Stimulated activated CD8-positive, alpha-beta memory T cell treated with anti-CD3 and anti-CD28 coated beads, Interleukin-4, amount 100 ng/mL, for 1 hour (primary cell): ENCODE measurements around the gene MYH6.

Experiments
- DNase-seq, 2 donors: peaks; one replicate each; pipeline ENCODE4 v3.0.0-alpha.2; 2020; ENCODE audit warnings: low read depth in 2 of 2, low spot score in 1 of 2

Gene MYH6

DNA sequence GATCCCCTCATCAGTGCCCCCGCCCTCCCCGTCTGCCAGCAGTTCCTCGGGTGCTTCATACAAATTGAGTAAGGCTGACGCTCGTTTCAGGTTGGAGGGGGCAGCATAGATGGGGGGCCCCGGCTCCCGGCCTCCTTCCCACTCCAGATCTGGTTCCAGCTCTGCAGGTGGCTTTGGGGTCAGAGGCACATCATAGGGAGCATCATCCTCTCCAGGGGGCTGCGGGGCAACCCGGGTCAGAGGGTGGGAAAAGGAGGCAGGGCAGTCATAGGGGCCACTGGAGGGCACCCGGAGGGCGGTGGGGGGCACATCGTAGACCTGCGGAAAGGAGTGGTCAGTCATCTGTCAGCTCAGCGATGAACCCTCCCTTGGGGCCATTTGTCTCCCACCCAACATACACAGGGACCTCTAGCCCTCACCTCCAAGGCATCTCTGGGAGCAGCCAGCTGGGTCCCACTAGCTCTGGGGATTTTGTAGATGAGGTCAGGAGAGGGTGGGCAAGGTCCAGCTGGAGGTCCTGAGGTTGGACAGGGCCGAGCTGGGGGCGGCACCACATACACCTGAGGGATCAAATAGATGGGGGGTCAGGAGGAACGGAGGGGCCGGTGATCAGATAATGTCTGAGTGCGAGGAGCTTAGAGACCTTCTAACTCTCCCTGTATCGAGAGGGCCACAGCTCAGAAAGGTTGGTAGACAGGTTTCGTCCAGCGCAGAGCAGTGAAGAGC, 48.2 kb downstream of the MYH6 start:
- DNase-seq, result no peak

DNA sequence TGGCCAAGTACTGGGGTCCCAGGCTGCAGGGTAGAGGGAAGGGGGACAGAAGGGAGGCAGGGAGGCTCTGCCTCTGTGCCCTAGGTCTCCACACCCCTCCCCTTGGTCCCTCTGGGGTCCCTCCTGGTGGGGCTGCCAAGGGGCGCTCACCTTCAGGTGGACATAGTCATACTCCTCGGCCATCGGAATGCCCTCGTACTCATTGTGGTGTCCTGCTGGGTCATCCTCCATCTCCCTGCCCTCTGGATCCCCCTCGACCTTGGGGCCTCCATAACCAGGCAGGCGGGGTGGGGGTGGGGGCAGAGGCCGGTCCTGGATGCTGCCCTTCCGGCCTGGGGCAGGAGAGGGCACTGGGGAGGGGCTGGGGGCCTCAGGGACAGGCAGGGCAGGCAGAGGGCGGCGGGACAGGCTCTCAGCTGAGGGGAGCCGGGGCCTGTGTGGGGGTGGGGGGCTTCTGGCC, 48.9 kb downstream of the MYH6 start:
- no peak for DNase-seq

DNA sequence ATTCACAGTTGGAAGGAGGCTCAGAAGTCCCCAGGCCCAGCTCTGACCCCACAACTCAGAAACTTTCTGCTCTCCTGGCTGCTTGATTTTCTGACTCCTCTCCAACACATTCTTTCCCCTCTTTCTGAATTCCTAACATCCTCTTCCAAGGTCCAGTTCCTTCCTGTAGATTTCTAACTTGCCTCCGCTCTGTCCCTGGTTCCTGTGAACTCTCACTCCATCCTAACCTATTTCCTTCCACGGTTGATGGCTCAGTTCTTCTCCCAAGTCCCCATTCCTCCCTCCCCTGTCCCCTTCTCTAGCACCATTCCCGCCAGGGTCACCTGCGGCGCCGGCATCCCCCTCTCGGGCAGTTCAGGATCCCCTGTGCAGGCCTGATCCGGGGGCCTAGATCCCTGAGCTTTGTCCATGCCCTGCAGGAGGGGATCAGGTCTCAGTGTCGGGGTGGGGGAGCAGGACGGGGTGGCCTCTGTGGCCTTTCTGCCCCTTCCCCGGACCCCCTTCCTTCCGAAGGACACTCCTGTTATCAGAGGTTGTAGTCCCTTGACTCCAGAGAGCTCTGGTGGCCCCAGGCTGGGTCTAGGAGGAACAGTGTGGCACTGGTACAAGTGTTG, 49.4 kb downstream of the MYH6 start:
- DNase-seq, result no peak

DNA sequence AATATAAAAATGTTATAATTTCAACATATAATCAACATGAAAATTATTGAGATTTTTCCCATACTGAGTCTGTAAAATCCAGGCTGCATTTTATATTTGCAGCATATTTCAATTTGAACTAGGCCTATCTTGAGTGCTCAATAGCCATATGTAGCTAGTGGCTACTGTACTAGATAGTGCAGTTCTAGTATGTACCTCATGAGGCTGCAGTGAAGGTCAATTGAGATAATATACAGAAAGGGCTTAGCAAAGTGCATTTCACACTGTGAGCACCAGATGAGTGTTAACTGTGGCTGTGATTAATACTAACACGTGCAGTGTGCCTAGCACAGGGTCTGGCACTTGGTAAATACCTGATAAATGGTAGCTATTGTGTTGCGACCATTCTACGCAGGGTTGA, 50.0 kb downstream of the MYH6 start:
- no peak for DNase-seq

DNA sequence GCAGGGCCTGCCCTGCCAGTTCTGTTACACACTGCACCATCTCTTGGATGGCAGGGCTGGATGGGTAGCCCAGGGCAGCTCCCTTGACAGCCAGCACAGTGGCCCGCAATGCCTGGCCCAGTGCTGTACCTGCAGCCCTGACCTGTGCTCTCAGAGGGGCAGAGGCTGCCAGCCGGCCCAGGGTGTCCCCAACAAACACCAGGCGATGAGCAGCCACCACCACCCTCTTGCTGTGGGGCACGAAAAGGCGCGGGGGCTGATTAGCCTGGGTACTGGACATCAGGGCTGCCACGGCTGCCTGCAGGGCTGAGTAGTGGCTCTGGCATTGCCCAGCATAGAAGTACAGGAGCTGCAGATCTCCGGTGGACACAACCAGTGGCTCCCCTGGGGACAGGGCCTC, 50.8 kb downstream of the MYH6 start:
- DNase-seq, result no peak

DNA sequence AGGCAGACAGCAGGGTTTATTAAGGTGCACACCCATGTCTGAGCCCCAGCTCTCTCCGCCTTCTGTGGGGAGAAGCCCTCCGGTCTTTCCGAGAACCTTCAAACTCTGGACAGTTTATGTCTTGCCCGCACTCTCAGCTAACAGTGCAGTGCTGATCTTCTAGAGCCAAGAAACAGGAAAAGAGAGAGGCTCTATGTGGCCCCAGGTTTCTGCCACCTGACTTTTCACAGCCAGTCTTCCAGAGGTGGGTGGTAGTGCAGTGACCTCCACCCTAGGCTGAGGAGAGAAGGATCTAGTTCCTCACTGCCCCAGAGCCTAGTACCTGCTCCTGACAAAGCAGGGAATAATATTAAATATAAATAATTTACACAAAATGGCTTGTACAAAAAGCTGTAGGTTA, 51.4 kb downstream of the MYH6 start:
- DNase-seq, result no peak

DNA sequence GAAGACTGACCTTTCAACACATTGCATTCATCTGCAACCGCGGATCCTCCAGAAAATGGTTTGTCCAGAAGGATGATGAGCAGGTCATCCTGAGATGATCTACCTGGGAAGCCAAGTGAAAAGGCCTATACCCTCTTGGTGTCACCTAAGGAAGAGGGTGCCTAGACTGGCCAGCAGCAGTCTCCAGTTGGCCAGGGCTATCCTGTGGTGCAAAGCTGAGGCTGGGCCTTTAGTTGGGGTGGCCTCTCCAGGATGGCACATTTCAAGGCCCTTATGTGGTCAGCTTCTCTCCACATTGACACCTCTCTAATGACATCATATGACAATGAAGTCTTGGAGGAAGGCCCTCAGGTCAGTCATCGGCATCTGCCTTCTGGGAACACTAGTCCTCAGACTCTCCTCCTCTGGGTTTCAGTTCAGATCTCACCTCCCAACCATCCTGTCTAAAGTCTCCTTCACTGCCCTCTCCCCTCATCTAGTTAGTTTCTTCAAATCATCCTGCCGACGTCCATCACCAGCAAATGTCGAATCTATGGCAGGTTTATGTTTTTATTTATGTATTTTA, 52.1 kb downstream of the MYH6 start:
- DNase-seq, result no peak

DNA sequence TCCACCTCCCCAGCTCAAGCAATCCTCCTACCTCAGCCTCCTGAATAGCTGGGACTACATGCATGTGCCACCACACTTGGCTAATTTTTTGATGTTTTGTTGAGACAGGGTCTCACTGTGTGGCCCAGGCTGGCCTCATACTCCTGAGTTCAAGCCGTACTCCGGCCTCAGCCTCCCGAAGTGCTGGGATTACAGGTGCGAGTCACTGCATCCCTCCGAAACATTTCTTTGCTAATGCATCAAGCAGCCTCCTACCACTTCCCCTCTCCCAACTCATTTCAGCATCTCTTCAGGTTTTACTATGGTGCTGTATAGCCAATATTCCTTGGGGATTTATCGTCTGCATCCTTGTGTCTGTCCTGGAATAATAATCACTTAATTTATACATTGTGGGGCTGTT, 53.1 kb downstream of the MYH6 start:
- DNase-seq, result no peak

DNA sequence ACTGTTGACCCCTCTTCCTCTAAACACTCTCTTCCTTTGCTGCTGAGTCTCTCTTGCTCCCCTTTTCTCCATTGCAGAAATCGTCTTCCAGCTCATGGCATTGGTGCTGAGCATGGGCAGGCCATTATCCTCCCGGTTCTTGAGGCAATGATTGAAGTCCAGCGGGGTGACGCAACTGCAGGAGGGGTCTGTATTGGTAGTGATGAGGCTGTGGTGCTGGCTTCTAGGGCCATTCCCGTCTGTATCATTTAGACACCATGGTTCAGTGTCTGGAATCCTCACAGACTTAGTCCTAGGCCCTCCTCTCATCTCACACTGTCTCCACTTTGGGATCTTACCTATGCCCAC, 54.7 kb downstream of the MYH6 start:
- no peak for DNase-seq

DNA sequence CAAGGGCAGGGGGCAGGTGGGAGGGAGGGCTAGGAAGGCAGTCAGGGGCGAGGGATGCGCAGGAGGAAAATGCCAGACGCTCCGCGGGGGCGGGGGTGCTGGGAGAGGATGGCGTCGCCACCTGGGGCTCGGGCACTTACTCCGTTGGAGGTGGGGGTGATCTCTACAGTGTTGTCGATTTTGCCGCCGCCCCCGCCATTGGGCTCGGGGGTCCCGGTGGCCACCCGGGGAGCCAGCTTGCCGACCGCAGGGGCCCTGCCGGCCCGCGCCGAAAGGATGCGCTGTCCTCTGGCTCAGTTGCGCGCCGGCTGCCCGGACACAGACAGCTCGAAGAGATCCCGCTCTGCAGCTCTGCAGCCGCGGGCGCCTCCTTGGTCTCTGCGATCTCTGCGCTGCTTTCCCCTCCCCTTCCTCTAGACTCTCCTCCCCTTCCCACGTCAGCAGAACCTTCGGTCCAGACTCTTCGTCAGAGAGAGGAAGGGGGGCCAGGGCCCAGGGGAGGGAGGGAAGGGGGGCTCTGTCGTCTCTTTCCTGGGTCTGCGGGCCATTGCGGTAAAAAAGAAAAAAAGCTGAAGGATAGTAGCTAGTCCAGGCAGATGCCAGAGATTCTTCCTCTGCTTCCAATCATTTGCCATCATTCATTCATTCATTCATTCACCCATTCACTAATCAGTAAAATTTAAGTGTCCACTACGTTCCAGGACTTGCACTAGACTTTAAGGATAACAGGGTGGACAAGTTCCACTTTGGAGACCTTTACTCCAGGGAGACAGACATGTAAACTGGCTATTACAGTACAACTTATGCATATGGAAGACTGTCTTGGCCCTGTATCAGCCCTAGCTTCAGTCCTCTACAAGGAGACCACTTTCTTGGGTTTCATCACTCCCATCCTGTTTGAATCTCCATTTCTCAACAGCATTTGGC, 55.3 kb downstream of the MYH6 start, which contains the start of gene SLC22A17:
Gene SLC22A17 (minus strand): TSS at position 382 of the 927 bp plus-strand sequence.
- DNase-seq, result peak; percentile 8 to 13

DNA sequence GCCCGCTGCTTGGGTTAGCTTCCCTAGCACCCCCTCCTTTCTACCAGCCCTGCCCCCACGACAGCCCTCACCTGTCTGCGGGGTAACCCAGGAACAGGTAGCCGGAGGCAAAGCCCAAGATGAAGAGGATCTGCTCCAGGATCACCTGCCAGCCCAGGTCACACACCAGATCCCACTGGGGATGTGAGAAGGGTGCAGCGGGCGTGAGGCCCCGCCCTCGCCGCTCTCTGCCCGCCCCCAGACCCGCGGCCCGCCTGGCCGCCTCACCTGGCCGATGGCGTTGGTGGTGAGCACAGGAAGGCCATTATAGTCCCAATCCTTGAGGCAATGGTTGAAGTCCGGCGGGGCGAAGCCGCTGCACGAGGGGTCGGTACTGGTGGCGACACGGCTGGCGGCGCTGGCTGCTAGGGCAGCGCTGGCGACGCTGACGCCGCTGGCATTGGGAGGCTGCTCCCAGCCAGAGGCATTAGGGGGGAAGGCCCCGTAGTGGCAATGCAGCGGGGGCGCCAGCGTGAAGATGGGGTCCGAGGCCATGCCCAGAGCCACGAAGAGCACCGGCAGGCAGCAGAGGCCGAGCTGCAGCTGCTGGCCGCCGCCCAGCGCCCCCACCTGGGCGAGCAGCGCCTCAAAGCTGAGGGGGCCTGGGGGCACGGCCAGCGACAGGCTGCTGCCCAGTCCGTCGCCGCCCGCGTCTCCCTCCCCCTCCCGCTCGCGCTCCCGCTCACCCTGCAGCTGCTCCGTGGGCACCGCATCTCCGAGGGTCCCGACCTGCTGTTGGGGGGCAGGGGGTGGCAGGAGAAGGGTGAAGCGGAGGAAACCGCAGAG, 56.2 kb downstream of the MYH6 start:
- no peak for DNase-seq

DNA sequence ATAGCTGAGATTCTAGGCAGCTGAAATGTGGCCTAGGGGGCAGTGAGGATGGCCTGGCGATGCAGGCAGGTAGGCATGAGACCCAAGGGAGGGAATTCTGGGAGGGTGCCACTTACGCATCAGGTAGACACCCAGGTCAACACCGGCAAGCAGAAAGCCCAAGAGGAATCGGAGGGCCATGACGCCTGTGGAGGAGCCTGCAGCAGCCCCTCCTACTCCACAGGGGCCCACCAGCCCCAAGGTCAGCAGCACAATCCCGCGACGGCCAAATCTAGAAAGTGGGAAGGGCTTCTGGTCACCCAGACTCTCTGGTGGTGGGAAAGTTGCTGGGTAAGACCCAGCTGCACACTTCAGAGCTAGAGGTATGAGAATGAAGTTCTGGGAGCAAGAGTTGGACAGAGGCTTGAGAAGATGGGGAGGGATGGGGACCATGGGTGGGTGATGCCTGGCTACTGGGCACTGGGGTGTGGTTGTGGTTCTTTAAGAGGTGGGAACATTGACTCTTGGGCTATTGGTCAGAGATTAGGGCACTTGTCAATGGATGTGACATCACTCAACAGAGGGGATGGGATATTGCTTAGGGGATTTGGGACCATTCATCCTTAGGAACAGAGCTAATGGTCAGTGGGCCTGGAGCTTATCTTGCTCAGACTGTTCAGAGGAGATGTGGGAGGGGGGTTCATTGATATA, 58.8 kb downstream of the MYH6 start:
- DNase-seq, result no peak

DNA sequence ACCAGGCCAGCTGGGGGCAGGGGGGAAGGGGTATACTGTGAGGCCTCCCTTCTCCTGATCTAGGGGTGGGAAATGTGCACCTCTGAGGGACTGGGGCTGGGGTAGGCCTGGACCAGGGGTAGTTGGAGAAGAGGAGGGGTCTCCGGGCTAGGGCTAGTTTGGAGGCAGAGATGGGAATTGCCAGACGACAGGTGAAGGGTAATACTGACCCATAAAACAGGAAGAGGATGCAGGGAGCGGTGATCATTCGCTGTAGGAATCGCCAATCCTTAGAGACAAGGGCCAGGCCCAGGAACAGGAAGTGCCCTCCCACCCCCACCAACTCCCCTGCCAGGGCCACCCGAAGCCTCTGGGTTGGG, 59.8 kb downstream of the MYH6 start:
- DNase-seq, result no peak

DNA sequence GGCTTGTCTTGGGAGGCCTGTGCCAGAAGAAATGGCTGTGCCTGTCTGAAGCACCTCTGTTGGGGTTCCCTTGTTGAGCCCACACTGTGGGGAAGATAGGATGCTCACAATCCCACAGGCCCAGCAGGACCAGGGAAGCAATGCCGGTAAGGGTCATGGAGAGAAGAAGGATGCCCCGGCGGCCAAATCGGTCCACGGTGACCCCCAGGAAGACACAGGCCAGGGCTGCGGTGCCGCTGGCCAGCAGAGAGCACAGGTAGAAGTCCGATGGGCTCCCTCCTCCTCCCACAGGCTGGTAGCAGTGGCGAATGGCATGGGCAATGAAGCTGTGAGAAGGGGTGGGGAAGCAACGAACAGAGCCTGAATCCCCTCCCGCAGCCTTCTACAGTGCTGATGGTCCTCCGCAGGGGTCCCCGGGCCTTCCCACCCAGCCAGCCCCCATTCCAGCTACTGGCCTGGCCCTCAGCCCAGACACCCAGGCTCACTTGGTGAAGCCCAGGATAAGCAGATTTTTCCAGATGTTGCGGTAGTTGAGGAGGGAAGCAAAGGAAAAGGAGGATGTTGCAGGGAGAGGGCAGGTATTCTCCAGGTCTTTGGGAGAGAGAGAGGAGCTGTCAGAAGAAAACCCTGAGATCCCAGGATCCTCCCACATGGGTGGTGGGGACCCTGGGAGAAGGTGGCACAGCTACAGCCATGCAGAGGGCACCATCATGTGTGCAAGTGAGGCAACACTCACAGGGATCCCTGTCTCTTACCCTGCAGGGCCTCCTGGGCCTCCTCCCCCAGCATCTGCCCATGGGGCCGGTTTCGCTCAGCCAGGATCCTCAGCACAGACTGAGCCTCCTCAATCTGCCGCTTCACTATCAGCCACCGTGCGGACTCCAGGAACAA, 60.4 kb downstream of the MYH6 start:
- no peak for DNase-seq

DNA sequence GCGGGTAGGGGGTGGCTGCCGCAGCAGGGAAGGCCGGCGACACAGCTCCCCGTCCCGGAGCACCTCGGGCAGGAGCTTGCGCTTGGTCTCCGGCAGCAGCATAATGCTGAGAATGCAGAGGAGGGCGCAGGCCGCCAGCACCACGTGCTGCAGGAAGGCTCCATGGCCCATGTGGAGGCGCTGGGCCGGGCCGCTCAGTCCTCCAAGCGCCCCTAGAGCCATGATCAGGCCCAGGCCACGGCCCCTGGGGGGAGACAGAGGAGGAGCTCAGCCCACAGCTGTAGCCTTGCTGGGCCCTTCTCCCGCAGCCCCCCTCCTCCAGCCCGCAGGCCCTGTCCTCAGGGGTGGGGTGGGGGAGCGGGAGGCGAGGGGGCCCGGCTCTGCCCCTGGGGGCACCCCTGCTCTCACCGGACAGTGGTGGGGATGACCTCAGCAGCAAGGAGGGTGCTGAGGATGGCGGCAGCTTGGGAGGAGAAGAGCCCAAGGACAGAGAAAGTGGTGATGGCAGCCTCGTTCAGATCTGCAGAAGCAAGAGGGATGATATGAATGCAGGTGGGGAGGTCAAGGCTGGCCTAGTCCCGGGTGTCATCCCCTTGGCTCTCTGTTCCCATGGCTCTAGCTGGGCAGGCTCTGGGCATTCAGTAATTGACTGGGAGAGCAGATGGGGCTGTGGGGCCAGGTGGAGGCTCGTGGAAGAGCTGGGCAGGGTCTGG, 61.2 kb downstream of the MYH6 start:
- DNase-seq, result no peak

DNA sequence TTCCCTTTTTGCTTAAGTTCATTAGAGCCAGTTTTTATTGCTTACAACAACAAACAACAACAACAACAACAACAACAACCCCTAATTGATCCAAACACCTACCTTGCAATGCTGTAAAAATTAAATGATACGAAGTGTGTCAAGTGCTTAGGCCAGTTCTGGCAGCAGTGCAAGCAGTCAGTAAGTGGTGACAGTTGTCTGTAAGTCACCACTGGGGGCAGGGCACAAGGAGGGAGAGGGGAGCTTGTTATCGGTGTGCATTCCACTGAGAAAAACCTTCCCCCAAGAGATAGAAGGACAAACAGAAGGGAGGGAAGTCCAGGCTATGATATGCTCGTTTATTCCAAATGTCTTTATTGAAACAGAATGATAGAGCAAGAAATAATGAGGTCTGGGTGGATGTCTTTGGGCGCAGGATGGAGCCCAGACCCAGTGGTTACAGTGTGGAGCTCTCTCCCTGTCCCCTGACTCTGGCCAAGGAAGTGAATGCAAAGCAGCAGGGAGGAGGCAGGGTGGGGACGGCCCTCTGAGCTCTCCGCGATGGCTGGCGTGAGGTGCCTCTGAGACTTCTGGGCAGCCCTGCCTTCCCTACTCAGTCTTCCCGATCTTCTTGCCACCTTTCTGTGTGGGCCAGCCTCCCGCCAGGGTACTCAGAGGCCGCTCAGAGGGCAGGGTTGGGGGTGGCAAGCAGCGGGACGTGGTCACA, 61.9 kb downstream of the MYH6 start:
- no peak for DNase-seq

DNA sequence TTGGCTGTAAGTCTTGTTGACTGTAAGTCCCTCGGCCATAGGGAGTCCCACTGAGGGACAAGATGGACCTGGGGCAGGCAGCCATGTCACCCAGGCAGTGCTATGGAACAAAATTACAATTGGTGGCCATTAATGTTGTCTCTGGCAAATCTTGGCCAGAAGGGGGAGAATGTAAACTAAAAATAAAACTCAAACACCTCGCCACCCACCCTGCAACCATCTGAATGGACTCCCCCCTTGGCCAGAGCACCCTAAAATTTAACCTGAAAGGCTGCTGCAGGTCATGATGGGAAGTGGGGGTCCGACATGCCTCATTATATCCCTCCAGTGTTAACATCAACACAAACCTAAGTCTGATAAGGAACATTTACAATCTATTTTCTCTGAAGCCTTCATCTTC, 63.6 kb downstream of the MYH6 start:
- DNase-seq, result no peak
